GM18951 (cell line): ENCODE measurements around the gene CC2D2A.

ENCODE experiments used
- POLR2A ChIP-seq: IDR thresholded peaks from 4 replicates; pipeline ENCODE4 v1.6.1; 2011; ENCODE audit warnings: mild to moderate bottlenecking; ENCODE audit not compliant: insufficient read length, insufficient read depth; ENCODE audit errors: extremely low read depth
- in situ Hi-C: fragments of 300-500 bp; cut with MboI; formaldehyde crosslinking; loops from one replicate; pipeline ENCODE4 v1.12.0; 2022; ENCODE audit warnings: low sequenced_read_pairs, mixed read lengths, inconsistent platforms; ENCODE audit not compliant: unreplicated experiment

The CC2D2A gene

DNA sequence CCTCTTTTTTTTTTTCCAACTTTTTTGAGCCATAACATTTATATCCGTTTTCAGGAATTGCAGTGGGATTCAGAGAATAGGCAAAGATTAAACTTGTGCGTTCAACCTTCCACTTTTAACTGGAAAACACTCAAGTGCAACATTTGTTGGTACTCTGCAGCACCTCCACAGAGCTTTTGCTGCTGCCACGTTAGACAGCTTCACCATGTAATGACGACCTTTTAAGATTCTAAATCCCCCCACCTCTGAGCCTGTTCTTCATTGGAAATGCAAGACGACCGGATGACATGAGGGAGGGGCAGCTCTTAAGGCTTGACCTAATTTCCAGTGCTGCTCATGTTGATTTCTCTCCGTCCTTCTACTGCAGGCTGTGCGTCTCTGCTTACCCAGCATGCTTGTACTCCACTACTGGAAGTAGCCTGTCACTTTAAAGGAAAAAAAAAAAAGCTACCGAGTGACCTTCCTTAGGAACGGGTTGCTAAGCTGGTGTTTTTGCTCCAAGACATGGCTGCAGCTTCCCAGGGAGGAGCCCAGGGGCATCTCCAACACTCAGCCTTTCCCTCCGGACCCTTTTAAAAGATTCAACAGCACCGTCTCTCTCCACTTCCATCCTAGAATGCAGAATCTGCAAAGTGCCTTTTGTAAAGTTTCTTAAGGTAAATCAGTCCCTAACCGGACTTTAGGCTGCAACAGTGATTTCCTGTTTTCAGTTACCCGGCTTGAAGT is at the start of gene CC2D2A:
Gene CC2D2A, plus strand, starts transcription at position 481 of the 726 bp plus-strand sequence. CDS start 6,051 bp downstream, outside the sequence.
- TF ChIP-seq POLR2A: no peak
- in situ Hi-C loops: no loop called here

DNA sequence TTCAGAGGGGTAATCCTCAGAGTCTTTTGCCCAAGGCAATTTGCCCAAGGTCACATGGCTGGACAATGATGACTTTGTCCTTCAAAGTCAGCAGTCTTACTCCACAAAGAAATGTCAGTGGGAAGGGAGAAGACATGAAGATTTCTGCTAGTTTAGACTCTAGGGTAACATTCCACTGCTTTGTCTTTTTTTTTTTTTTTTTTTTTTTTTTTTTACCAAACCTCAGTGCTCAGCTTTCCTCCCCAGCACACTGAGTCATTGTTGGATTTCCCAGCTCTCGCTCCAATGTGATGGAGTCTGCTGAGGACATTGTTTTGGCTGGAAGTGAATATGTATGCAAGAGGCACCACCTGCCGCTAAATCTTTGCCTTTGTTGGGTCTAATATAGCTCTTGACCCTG is 49.0 kb upstream of the CC2D2A start:
- in situ Hi-C loops: no loop called here
- no peak for TF ChIP-seq POLR2A

DNA sequence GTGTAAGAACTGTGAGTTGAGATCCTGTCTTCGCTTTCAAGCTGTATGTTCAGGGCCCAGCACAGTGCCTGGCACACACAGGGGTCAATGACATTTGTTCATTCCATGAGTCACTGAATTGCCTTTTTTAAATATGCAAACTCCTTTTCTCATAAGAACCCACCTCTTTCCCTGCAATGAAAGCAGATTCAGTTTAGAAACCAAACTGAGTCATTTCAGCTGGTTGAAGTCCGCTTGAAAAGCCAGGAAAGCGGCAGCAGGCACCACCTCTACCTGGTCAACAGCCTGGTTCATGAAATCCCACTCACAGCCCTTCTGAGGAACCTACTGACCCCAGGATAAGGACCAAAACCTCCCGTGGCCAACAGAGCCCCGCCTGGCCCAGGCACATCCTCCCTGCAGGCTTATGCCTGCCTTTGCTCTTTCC is 46.4 kb upstream of the CC2D2A start:
- TF ChIP-seq POLR2A: no peak
- in situ Hi-C loops: no loop called here

DNA sequence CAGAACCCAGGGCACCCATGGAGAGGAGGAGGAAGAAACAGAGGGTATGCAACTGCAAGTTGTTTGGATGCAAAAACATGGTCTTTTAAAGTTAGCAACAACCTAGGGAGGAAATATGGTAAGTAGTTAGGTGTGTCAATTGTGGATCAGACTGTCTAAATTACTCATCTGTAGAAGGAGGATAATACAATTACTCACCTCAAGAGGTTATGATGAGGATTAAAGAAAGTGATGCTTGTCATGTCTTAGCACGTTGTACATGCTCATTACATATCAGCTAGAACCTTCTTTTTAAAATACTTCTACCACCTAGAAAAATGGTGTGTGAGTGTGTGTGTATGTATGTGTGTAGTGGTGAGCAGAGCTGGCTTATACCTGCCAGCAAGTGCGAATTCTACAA is 44.2 kb upstream of the CC2D2A start:
- TF ChIP-seq POLR2A: no peak
- in situ Hi-C loops: no loop called here

DNA sequence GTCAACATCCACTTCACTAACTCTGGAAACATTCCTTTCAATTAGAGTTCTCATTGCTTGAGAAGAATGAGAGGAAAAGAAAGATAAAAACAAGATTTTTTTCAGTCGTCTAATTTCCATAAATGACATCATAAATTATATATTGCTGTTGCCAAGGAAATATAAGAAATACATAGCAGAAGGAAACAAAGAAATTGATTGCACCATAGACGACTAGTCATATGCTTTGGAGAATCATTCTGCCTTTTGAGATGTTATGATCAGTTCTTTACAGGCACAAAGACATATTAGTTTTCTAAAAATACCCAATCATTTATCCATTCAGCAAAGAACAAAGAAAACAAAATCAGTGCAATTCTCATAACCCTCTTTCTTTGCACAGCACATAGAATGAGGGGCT is 42.5 kb upstream of the CC2D2A start:
- no peak for TF ChIP-seq POLR2A
- in situ Hi-C loops: no loop called here

DNA sequence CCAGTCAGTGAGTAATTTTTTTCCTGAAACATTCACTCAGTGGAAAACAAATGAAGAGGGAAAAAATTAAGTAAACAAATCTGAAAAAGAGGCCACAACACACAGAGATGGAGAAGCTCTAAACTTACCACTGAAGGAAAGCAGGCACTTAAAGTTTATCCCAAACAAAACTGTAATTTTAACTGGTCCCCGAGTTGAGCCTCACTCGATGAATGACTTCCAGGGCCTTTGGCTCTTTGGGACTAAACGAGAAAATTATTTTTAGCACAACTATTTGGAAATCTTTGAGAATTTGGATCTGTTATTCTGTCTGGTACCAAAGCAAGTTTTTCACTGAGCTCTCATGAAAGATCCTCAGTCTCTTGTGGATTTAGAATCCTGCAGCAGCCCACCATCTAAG is 42.0 kb upstream of the CC2D2A start, which contains the start of gene C1QTNF7:
Gene C1QTNF7, plus strand, starts transcription at position 333 of the 400 bp plus-strand sequence. CDS start 7,711 bp downstream, outside the sequence.
- in situ Hi-C loops: no loop called here
- no peak for TF ChIP-seq POLR2A

DNA sequence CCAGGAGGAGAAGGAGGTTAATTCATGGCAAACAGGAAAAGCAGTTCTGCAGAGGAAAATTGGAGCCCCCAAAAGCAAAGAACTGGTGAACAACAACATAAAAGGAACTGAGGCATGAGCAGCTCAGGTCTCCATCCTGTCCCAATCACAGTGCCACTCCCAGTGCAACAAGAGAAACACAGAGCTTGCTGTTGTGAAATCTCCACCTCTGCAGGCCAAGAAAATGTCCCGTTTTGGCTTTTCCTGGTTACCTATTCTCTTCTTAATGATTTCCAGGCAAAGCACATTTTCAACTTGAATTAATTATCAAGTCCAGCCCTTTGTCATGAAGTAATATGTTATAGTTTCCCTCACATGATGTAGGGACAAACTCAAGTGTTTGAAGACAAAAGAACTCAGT is 41.1 kb upstream of the CC2D2A start:
- TF ChIP-seq POLR2A: no peak
- in situ Hi-C loops: no loop called here

DNA sequence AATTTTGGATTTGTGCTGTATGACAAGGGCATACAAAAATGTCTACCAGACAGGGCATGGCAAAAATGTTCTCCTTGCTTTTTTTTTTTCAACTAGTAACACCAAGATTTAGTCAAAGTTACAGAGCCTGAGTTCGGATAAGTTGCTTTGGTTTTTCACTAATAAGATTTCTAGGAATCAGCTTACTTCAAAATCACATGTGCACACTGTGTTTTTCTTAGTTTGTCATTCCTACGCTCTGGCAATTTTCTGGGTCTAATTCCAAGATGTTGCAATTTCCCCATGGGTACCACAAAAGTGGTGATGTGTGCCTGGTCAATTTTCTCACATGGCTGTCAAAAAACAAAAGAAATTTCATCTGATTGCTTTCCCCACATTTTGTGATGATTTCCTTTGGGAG is 35.6 kb upstream of the CC2D2A start:
- in situ Hi-C loops: no loop called here
- TF ChIP-seq POLR2A: no peak

DNA sequence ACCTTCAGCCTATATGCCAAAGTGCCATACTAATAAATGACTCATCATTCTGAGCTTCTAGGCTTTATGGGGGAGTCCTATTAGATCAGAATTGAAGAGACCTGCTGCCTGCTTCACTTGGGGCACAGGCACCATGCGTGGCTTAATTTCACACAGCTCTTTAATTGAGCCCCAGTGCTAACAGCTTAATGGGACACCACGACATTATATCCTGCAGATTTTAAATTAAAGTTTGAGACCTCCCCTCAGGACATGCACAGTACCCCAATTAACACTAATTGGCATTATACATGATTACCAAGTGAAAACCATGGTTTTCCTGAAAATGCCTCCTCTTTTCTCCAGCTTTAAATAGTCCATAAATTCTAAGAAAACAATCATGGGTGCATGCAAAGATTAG is 35.0 kb upstream of the CC2D2A start:
- in situ Hi-C loops: no loop called here

DNA sequence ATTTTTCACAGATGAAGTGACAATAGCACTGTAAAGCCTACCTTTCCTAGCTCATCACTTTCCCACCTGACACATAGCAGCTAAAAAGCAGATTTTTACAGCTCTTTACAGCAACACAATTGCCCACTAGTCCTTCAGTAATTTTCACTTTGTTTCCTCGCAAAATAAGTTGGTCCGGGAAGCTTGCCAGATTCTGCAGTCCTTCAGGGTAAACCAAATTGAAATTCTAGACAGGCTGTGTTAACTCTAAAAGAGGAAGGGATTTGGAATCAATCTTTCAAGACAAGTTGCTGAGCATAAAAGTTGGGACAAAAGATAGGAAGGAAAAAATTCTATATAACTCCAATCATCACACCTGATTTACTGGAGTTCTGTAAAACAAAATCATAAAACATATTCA is 33.2 kb upstream of the CC2D2A start:
- in situ Hi-C loops: no loop called here

More for the DNA sequence above, 35.0 kb upstream of the CC2D2A start:
- no peak for TF ChIP-seq POLR2A

DNA sequence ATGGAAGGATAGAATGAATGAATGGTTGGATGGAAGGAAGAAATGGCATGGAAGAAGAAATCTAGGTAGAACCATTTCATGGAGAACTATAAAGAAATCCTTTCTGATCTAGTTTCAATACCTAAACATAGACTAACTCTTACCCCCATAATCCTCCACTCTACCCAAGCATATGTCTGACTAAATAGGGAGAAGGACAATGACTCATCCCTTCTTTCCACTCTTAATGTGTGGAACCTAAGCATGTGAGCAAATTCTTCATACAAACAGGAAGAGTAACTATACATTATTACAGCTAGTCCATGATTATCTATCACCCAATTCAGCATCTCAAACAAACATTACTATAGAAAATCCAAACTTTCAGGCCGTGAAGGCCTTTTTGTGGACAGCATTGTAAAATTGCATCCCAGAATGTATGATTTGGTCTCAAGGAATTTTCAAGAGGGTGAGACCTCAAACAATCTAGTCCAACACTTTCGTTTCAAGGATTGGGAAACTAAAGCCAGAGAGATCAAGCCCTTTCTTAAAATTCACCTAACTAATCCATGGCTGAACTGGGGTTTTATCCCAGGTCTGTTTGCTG is 30.6 kb upstream of the CC2D2A start:
- TF ChIP-seq POLR2A: no peak
- in situ Hi-C loops: no loop called here

More for the DNA sequence above, 33.2 kb upstream of the CC2D2A start:
- TF ChIP-seq POLR2A: no peak

DNA sequence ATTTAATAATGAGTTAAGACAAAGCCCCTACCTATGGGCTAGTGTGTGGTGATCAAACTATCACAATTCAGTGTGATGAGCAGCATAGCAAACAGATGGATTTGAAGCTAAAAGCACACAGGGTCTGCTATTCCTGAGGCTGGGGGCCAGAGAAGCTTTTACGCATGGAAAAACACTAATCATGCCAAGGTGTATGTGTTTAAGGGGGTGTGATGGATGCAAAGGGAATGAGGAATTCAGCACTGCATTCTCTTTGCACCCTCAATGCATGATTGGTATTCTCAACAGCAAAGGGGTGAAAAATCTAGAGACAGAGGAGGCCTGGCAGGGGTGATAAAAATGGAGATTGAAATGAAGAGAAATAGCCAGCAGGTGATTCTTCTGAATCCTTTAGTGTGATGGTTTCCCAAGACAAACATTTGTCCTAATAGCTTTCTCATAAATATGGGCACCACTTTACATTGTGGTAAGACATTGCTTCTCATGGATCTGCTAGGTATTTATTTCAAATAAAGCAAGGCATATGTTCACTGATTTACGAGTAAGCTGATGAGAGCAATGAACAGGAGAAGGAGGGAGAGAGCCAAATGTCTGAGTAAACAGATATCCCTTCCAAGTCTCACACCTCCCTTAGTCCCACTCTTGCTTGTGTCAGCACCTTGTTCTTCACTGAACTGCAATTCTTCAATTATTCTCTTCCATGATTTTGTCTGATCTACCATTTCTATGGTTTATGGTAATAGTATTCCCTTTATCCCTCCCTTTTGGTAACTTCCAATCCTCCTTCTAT is 26.1 kb upstream of the CC2D2A start:
- TF ChIP-seq POLR2A: no peak
- in situ Hi-C loops: no loop called here

DNA sequence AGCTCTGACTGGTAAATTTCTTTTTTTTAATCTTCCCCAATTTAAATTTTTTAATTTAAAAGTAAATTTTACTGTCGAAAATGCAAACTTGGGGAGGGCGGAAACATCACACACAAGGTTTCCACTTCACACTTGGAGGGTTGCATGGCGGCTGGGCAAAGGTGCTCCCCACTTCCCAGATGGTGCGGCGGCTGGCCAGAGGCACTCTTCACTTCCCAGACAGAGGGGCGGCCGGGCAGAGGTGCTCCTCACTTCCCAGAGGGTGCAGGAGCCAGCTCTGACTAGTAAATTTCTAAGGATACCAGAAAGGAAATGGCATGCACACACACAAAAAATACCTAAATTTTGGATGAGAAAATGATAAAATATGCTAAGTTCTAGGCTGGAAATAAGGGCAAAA is 25.4 kb upstream of the CC2D2A start:
- in situ Hi-C loops: no loop called here
- TF ChIP-seq POLR2A: no peak
